Parathyroid adenoma (tissue), 2 donors: Measurements from ENCODE around the gene BOD1.

Source experiments
- H2AFZ ChIP-seq: fragments of 300-600 bp; sonication (generic); one replicate; pipeline ENCODE4 v1.7.0; 2017; ENCODE audit warnings: antibody characterized with exemption, mild to moderate bottlenecking
- H3K27ac ChIP-seq: fragments of 300-600 bp; sonication (generic); one replicate; pipeline ENCODE4 v1.7.0; 2017
- H3K27me3 ChIP-seq: fragments of 300-600 bp; sonication (generic); one replicate; pipeline ENCODE4 v1.7.0; 2017; ENCODE audit warnings: low read length; ENCODE audit not compliant: control insufficient read depth, insufficient read depth
- H3K36me3 ChIP-seq: fragments of 300-600 bp; sonication (generic); one replicate; pipeline ENCODE4 v1.7.0; 2017; ENCODE audit warnings: low read length; ENCODE audit not compliant: control insufficient read depth, insufficient read depth
- H3K4me1 ChIP-seq: fragments of 300-600 bp; sonication (generic); one replicate; pipeline ENCODE4 v1.7.0; 2017; ENCODE audit warnings: control low read depth
- H3K4me2 ChIP-seq: fragments of 300-600 bp; sonication (generic); one replicate; pipeline ENCODE4 v1.7.0; 2017; ENCODE audit warnings: low read length
- H3K4me3 ChIP-seq: fragments of 300-600 bp; sonication (generic); one replicate; pipeline ENCODE4 v1.7.0; 2017; ENCODE audit warnings: low read depth, low read length
- H3K79me2 ChIP-seq: fragments of 300-600 bp; sonication (generic); one replicate; pipeline ENCODE4 v1.7.0; 2017; ENCODE audit warnings: control low read depth
- H3K9ac ChIP-seq: fragments of 300-600 bp; sonication (generic); one replicate; pipeline ENCODE4 v1.7.0; 2017; ENCODE audit warnings: mild to moderate bottlenecking
- H3K9me3 ChIP-seq: fragments of 300-600 bp; sonication (generic); one replicate; pipeline ENCODE4 v1.7.0; 2017; ENCODE audit warnings: low read length; ENCODE audit not compliant: control insufficient read depth
- TF ChIP-seq, protein P1 (sequence below): fragments of 300-600 bp; sonication (generic); IDR thresholded peaks from one replicate; pipeline ENCODE4 v1.7.0; 2017; ENCODE audit warnings: antibody characterized with exemption, mild to moderate bottlenecking
- donor health status: primary hyperparathyroidism.

The BOD1 gene

DNA sequence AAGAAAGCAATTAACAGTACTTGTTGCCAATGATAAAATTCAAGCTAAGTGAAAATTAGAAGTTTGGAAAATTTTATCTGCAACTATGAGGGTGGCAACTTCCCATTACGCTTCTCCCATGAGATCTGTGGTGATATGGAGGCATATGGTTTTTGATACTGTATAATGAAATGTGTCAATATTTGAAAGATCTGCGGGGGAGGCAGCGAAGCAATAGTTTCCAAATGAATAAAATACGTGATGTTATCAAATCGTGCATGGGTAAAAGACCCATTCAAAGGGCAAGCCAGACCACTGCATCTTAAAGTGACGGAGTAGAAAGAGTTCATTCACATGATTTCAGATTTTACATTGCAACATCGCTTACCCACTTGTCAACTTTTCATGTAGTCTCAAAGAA, 20.9 kb upstream of the BOD1 start:
- no peaks in the 10 kb centered on the region for H3K9me3 ChIP-seq
- H3K4me3 ChIP-seq = no peak overlapping the region
- peaks cover 70% of the 10 kb centered on the region for H3K4me1 ChIP-seq
- H2AFZ ChIP-seq = peak overlapping the region; percentile 18
- no peaks in the 10 kb centered on the region for H3K27me3 ChIP-seq
- no peaks in the 10 kb centered on the region for H3K79me2 ChIP-seq
- peak overlapping the region; percentile 90 for H3K27ac ChIP-seq
- no peak overlapping the region for H3K4me2 ChIP-seq
- H3K9ac ChIP-seq = no peak overlapping the region
- no peaks in the 10 kb centered on the region for H3K36me3 ChIP-seq
- TF ChIP-seq, protein P1, sequence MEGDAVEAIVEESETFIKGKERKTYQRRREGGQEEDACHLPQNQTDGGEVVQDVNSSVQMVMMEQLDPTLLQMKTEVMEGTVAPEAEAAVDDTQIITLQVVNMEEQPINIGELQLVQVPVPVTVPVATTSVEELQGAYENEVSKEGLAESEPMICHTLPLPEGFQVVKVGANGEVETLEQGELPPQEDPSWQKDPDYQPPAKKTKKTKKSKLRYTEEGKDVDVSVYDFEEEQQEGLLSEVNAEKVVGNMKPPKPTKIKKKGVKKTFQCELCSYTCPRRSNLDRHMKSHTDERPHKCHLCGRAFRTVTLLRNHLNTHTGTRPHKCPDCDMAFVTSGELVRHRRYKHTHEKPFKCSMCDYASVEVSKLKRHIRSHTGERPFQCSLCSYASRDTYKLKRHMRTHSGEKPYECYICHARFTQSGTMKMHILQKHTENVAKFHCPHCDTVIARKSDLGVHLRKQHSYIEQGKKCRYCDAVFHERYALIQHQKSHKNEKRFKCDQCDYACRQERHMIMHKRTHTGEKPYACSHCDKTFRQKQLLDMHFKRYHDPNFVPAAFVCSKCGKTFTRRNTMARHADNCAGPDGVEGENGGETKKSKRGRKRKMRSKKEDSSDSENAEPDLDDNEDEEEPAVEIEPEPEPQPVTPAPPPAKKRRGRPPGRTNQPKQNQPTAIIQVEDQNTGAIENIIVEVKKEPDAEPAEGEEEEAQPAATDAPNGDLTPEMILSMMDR = no peak

DNA sequence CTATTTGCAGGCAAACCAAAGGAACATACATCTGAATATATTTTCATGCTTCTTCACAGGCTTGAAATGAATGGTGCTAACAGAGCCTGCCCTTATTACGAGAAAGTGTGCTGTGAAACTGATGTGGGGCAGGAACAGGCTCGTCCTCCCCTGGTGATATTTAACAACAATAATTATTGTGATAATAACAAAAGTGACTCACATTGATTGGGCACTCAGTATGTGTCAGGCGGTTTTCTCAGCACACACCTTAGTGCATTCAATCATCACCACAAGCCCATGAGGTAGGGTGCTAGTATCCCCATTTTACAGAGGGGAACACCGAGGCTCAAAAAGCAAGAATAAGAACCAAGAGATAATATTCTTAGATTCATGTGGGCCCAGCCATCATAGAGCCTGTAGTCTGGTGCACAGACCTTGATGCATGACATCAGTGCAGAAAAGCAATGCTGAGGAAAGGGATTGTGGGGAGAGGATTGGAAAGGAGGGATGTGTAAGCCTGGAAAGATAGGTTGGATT, 18.1 kb upstream of the BOD1 start:
- Histone ChIP-seq H2AFZ (no peak overlapping the region), H3K9ac (no peak overlapping the region), H3K4me2 (no peak overlapping the region), H3K9me3 (no peaks in the 10 kb centered on the region), H3K27ac (peak overlapping the region; percentile 0), H3K27me3 (no peaks in the 10 kb centered on the region), H3K4me1 (peaks cover 59% of the 10 kb centered on the region), H3K36me3 (no peaks in the 10 kb centered on the region), H3K79me2 (no peaks in the 10 kb centered on the region), H3K4me3 (no peak overlapping the region)
- TF ChIP-seq, protein P1 = no peak

DNA sequence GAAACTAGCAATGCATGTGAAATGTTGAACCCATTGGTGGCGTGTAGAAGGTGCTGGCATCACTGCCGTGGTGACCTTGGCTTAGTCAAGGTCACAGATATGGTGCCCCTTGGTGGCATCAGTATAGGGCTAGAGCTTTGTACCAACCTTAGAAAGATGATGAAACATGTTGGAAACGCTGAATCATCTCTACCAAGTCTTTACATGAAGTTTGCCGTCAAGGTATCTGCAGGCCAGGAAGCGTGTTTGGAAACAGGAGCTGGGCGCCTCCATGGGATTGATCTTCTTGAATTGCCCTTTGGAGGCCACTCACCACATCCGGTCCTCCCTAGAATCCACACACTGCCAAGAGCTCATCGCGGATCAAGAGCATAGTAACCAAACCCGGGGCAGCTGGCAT, 16.9 kb upstream of the BOD1 start:
- Histone ChIP-seq H3K27me3 (no peaks in the 10 kb centered on the region), H3K4me1 (peaks cover 59% of the 10 kb centered on the region), H2AFZ (no peak overlapping the region), H3K4me3 (no peak overlapping the region), H3K36me3 (no peaks in the 10 kb centered on the region), H3K4me2 (no peak overlapping the region), H3K79me2 (no peaks in the 10 kb centered on the region), H3K27ac (peak overlapping the region; percentile 99), H3K9ac (no peak overlapping the region), H3K9me3 (no peaks in the 10 kb centered on the region)
- TF ChIP-seq, protein P1 = no peak

DNA sequence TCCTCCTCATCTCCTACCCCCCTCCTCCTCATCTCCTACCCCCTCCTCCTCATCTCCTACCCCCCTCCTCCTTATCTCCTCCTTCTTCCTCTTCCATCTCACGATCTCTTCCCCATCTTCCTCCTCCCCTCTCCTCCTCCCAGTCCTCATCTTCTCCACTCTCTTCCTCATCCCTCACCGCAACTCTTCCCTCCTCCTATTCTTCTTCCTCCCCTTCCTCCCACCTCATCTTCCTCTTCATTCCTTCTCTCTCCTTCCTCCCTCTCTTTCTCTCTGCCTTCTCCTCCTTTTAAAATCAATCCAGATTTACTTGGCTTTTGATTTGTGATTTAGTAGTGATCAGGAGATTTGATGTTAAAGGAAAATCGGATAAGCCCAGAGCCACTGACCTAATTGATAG, 15.0 kb upstream of the BOD1 start:
- no peaks in the 10 kb centered on the region for H3K9me3 ChIP-seq
- TF ChIP-seq, protein P1 = no peak
- H3K4me3 ChIP-seq = no peak overlapping the region
- peak overlapping the region; percentile 99 for H3K27ac ChIP-seq
- peak overlapping the region; percentile 23 for H2AFZ ChIP-seq
- no peaks in the 10 kb centered on the region for H3K27me3 ChIP-seq
- no peak overlapping the region for H3K4me2 ChIP-seq
- H3K36me3 ChIP-seq = no peaks in the 10 kb centered on the region
- peak overlapping the region; percentile 2 for H3K9ac ChIP-seq
- H3K79me2 ChIP-seq = no peaks in the 10 kb centered on the region
- peaks cover 62% of the 10 kb centered on the region for H3K4me1 ChIP-seq

DNA sequence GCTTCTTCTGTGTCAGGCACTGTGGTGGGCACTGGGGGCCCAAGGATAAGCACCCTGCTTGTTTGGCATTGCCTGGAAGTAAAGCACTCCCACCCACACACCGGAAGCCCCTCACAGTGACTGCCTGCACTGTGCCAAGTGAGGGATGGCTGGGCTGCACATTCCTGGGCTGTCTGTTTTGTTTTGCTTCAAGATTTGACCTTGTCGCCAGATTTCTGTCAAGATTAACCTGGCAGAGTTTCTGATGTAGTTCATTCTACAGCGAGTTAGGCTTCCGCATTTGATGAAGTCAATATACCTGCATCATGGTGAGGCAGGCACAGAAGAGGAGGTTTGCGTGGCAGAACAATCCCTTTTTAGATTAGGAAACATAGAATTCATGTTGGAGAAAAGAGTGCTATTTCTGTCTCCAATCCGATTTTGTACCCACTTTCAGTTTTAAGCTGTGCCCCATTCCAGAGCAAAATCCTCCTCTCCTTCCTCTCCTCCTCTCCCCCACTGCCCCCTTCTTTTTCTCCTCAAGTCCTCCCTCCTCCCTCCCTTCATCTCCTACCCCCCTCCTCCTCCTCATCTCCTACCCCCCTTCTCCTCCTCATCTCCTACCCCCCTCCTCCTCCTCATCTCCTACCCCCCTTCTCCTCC, 14.4 kb upstream of the BOD1 start:
- Histone ChIP-seq H3K4me2 (peak overlapping the region; percentile 54), H2AFZ (no peak overlapping the region), H3K4me1 (peaks cover 66% of the 10 kb centered on the region), H3K36me3 (no peaks in the 10 kb centered on the region), H3K9me3 (no peaks in the 10 kb centered on the region), H3K79me2 (no peaks in the 10 kb centered on the region), H3K27ac (peak overlapping the region; percentile 99), H3K4me3 (peak overlapping the region; percentile 12), H3K27me3 (no peaks in the 10 kb centered on the region), H3K9ac (no peak overlapping the region)
- TF ChIP-seq, protein P1 = no peak
